Measurements from ENCODE around the gene DNAJB2. TPM values are rescaled to one million over a fixed set of nuclear protein-coding genes. Genes with fewer than 3 reads are reported as not detected.

The DNAJB2 gene
- total RNA-seq, 1 experiment from 2014 or later, result 66.2 TPM

DNA sequence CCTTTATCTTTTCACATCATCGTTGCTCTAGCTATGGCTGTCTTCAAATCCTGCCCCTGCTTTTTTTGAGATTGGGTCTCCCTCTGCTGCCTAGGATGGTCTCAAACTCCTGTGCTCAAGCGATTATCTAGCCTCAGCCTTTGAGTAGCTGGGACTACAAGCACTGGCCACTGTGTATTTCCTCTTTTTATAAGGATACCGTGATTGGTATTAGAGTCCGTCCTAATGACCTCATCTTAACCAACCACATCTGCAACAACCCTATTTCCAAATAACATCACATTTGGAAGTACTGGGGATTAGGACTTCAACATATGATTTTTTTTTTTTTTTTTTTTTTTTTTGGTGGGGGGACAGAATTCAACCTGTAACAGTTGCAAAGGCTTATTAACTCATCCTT, 44.3 kb downstream of the DNAJB2 start:
- no peaks in the 10 kb centered on the region for H3K9me3 ChIP-seq (ENCODE audit: control insufficient read depth, insufficient read depth, low read depth, low read length)
- no TSS peak for BruUV-seq (replicated peaks)
- no peak overlapping the region for H3K27ac ChIP-seq (ENCODE audit: low read length)
- TF ChIP-seq POLR2AphosphoS5 (IDR thresholded peaks at IDR 0.05; ENCODE audit: low read depth, low read length), result no peak
- TF ChIP-seq, protein P1, sequence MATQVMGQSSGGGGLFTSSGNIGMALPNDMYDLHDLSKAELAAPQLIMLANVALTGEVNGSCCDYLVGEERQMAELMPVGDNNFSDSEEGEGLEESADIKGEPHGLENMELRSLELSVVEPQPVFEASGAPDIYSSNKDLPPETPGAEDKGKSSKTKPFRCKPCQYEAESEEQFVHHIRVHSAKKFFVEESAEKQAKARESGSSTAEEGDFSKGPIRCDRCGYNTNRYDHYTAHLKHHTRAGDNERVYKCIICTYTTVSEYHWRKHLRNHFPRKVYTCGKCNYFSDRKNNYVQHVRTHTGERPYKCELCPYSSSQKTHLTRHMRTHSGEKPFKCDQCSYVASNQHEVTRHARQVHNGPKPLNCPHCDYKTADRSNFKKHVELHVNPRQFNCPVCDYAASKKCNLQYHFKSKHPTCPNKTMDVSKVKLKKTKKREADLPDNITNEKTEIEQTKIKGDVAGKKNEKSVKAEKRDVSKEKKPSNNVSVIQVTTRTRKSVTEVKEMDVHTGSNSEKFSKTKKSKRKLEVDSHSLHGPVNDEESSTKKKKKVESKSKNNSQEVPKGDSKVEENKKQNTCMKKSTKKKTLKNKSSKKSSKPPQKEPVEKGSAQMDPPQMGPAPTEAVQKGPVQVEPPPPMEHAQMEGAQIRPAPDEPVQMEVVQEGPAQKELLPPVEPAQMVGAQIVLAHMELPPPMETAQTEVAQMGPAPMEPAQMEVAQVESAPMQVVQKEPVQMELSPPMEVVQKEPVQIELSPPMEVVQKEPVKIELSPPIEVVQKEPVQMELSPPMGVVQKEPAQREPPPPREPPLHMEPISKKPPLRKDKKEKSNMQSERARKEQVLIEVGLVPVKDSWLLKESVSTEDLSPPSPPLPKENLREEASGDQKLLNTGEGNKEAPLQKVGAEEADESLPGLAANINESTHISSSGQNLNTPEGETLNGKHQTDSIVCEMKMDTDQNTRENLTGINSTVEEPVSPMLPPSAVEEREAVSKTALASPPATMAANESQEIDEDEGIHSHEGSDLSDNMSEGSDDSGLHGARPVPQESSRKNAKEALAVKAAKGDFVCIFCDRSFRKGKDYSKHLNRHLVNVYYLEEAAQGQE (IDR thresholded peaks at IDR 0.05; ENCODE audit: insufficient read depth in 1 of 2, low read depth in 2 of 2, low read length in 1 of 2), result no peak
- no peak for TF ChIP-seq SIN3A (IDR thresholded peaks at IDR 0.05; ENCODE audit: borderline replicate concordance, insufficient read depth, low read depth, low read length)
- TF ChIP-seq, protein P2, sequence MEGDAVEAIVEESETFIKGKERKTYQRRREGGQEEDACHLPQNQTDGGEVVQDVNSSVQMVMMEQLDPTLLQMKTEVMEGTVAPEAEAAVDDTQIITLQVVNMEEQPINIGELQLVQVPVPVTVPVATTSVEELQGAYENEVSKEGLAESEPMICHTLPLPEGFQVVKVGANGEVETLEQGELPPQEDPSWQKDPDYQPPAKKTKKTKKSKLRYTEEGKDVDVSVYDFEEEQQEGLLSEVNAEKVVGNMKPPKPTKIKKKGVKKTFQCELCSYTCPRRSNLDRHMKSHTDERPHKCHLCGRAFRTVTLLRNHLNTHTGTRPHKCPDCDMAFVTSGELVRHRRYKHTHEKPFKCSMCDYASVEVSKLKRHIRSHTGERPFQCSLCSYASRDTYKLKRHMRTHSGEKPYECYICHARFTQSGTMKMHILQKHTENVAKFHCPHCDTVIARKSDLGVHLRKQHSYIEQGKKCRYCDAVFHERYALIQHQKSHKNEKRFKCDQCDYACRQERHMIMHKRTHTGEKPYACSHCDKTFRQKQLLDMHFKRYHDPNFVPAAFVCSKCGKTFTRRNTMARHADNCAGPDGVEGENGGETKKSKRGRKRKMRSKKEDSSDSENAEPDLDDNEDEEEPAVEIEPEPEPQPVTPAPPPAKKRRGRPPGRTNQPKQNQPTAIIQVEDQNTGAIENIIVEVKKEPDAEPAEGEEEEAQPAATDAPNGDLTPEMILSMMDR (IDR thresholded peaks at IDR 0.05), result no peak
- TF ChIP-seq TCF7L2 (IDR thresholded peaks at IDR 0.05; ENCODE audit: low read depth, low read length), result no peak
- ChIA-PET CTCF (no interaction called here), POLR2A (no interaction called here)
- no peak for ATAC-seq
- no peak overlapping the region for H3K4me3 ChIP-seq (ENCODE audit: low read depth in 2 of 2, low read length in 2 of 2)
- no peak for DNase-seq (ENCODE audit: low read depth, low spot score)
- H3K36me3 ChIP-seq (ENCODE audit: control insufficient read depth, insufficient read depth, low read length), result no peaks in the 10 kb centered on the region
- in situ Hi-C loops (cut with HindIII; ENCODE audit: low pct_unique_long_range_greater_than_20kb, low sequenced_read_pairs) (no loop called here), intact Hi-C loops (cut with micrococcal nuclease; ENCODE audit: unreplicated experiment) (no loop called here)
- H3K4me1 ChIP-seq (ENCODE audit: control insufficient read depth, insufficient read depth, low read length), result no peaks in the 10 kb centered on the region
- no peaks in the 10 kb centered on the region for H3K27me3 ChIP-seq (ENCODE audit: control insufficient read depth, insufficient read depth, low read length)

DNA sequence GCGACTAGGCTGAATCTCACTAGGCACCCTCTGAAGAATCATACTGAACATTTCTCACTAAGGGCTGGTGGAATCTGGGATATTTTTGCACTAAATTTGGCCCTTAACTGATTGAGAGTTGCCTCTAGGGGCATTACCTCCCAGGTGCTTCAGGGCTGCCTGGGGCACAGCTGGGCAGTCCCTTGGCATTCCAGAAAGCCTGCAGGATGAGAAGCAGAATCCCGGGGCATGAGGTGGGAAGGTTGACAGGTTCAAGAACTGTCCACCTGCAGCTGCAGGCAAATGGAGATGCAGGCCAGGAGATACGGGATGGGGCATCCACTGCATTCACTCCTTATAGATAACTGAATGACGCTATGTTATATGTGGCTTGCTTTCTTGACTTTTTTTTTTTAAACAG, 46.0 kb downstream of the DNAJB2 start:
- no TSS peak for BruUV-seq (replicated peaks)
- TF ChIP-seq, protein P2 (IDR thresholded peaks at IDR 0.05), result no peak
- TF ChIP-seq, protein P1 (IDR thresholded peaks at IDR 0.05; ENCODE audit: insufficient read depth in 1 of 2, low read depth in 2 of 2, low read length in 1 of 2), result no peak
- TF ChIP-seq TCF7L2 (IDR thresholded peaks at IDR 0.05; ENCODE audit: low read depth, low read length), result no peak
- no peak for TF ChIP-seq POLR2AphosphoS5 (IDR thresholded peaks at IDR 0.05; ENCODE audit: low read depth, low read length)
- no peak for TF ChIP-seq SIN3A (IDR thresholded peaks at IDR 0.05; ENCODE audit: borderline replicate concordance, insufficient read depth, low read depth, low read length)
- ChIA-PET POLR2A (no interaction called here), CTCF (no interaction called here)
- in situ Hi-C loops (cut with HindIII; ENCODE audit: low pct_unique_long_range_greater_than_20kb, low sequenced_read_pairs), result no loop called here
- ATAC-seq, result no peak
- Histone ChIP-seq H3K9me3 (ENCODE audit: control insufficient read depth, insufficient read depth, low read depth, low read length) (no peaks in the 10 kb centered on the region), H3K27ac (ENCODE audit: low read length) (no peak overlapping the region), H3K4me3 (ENCODE audit: low read depth in 2 of 2, low read length in 2 of 2) (no peak overlapping the region), H3K27me3 (ENCODE audit: control insufficient read depth, insufficient read depth, low read length) (no peaks in the 10 kb centered on the region), H3K36me3 (ENCODE audit: control insufficient read depth, insufficient read depth, low read length) (no peaks in the 10 kb centered on the region), H3K4me1 (ENCODE audit: control insufficient read depth, insufficient read depth, low read length) (no peaks in the 10 kb centered on the region)
- no peak for DNase-seq (ENCODE audit: low read depth, low spot score)
- intact Hi-C loops (cut with micrococcal nuclease; ENCODE audit: unreplicated experiment), result no loop called here

All from Panc1 (cell line).